ENCODE data around the gene GPATCH2L.
A peak's percentile ranks its signal among the peaks of the same experiment; 100 is the strongest.

The GPATCH2L gene

GRCh38 chr14:76175942-76176341 is 24.2 kb downstream of the GPATCH2L start:
- TF ChIP-seq, protein P1, sequence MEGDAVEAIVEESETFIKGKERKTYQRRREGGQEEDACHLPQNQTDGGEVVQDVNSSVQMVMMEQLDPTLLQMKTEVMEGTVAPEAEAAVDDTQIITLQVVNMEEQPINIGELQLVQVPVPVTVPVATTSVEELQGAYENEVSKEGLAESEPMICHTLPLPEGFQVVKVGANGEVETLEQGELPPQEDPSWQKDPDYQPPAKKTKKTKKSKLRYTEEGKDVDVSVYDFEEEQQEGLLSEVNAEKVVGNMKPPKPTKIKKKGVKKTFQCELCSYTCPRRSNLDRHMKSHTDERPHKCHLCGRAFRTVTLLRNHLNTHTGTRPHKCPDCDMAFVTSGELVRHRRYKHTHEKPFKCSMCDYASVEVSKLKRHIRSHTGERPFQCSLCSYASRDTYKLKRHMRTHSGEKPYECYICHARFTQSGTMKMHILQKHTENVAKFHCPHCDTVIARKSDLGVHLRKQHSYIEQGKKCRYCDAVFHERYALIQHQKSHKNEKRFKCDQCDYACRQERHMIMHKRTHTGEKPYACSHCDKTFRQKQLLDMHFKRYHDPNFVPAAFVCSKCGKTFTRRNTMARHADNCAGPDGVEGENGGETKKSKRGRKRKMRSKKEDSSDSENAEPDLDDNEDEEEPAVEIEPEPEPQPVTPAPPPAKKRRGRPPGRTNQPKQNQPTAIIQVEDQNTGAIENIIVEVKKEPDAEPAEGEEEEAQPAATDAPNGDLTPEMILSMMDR (IDR thresholded peaks at IDR 0.05; ENCODE audit: low read depth, low read length, missing control alignments): no peak
- H3K4me3 ChIP-seq (ENCODE audit: low read depth, low read length): no peak overlapping the region
- no peak for DNase-seq (ENCODE audit: low read depth)

DNA sequence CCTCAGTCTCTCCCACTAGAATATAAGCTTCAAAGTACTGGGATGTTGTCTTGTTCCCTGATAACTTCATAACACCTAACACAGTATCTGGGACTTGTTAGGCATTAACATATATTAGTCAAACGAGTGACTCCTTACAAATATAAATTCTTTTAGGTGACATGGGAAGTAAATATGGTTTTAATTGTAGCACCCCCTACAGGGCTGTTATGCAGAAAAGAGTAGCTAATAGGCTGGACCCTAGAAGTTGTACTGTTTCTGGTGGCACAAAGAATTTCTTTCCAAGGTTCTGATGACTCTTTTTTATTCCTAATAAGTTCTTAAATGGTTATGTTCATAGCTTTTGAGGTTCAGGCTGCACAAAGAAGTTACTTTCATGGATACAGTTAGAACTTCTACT is 29.8 kb downstream of the GPATCH2L start:
- TF ChIP-seq, protein P1 (IDR thresholded peaks at IDR 0.05; ENCODE audit: low read depth, low read length, missing control alignments): no peak
- no peak overlapping the region for H3K4me3 ChIP-seq (ENCODE audit: low read depth, low read length)
- no peak for DNase-seq (ENCODE audit: low read depth)

GRCh38 chr14:76186308-76187027 is 34.7 kb downstream of the GPATCH2L start:
- no peak for DNase-seq (ENCODE audit: low read depth)
- H3K4me3 ChIP-seq (ENCODE audit: low read depth, low read length): no peak overlapping the region
- TF ChIP-seq, protein P1 (IDR thresholded peaks at IDR 0.05; ENCODE audit: low read depth, low read length, missing control alignments): no peak

- TF ChIP-seq, protein P1 (IDR thresholded peaks at IDR 0.05; ENCODE audit: low read depth, low read length, missing control alignments): no peak
- no peak for DNase-seq (ENCODE audit: low read depth)
- no peak overlapping the region for H3K4me3 ChIP-seq (ENCODE audit: low read depth, low read length)
These were observed 39.6 kb downstream of the GPATCH2L start for GRCh38 chr14:76191297-76191696.

DNA sequence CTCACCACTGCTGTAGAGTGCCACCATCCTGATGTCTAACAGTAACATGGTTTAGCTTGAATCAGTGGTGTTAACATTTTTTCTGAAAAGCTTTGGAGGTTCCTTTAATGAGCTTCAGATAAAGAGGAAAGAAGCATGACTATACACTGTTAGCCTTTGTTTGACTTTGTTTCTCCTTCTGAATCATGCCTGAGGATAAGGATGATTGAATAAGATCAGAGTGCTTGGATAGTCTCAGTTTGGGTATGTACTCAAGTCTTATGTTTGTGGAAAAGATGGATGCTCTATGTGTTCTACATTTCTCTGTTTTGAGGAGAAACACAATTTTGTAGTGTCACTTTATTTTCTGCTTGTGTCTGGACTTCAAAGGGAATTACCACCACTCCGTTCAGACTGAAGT is 42.0 kb downstream of the GPATCH2L start:
- H3K4me3 ChIP-seq (ENCODE audit: low read depth, low read length): no peak overlapping the region
- no peak for DNase-seq (ENCODE audit: low read depth)
- TF ChIP-seq, protein P1 (IDR thresholded peaks at IDR 0.05; ENCODE audit: low read depth, low read length, missing control alignments): no peak

DNA sequence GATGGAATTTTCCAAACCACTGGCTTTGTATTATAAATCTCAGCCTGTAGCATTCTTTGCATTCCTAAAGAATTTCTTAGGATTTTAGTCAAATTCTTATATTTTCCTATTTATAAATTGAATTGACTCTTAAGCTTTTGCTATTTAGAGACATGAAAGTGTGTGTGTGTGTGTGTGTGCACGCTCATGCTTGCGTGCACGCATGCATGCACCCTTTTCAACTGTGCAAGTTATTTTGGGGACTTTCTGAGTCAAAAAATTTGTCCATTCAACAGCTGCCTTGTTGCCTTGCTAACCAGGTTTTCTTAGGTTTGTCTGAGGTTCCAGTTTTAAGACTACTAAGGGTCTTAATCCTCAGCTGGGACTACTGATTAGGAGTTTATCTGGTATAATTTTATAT is 42.6 kb downstream of the GPATCH2L start:
- DNase-seq (ENCODE audit: low read depth): peak; percentile 74
- no peak overlapping the region for H3K4me3 ChIP-seq (ENCODE audit: low read depth, low read length)
- TF ChIP-seq, protein P1 (IDR thresholded peaks at IDR 0.05; ENCODE audit: low read depth, low read length, missing control alignments): no peak

DNA sequence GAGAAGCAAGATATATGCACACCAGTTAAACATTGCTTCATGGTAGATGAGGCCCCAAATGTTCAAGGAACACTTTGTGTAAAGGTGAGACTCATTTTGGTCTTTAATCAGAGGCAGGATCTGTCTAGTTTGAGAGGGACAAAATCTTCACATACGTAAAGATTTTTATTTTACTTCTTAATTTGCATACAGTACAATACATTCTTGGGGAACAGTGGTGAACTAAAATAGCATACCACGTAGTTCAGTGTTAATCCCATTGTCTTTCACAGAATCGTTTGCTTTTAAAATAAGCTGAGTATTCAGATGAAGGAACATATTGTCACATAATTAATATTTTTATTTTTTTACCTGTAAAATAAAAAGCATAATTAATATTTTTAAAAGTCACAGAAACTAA is 43.3 kb downstream of the GPATCH2L start:
- TF ChIP-seq, protein P1 (IDR thresholded peaks at IDR 0.05; ENCODE audit: low read depth, low read length, missing control alignments): no peak
- peak overlapping the region; percentile 8; the same call in 1 of the 2 replicates for H3K4me3 ChIP-seq (ENCODE audit: low read depth, low read length)
- DNase-seq (ENCODE audit: low read depth): no peak
